H1 (cell line): Measurements from ENCODE around the gene CRABP2. TPM values are rescaled to one million over a fixed set of nuclear protein-coding genes. Genes with fewer than 3 reads are reported as not detected.

Experiments
- EP300 ChIP-seq, 2 experiments: IDR thresholded peaks; 1 replicate in 1 of 2; 2 replicates in 1 of 2; pipeline ENCODE4 v1.6.1; 2011 to 2012; ENCODE audit warnings: low read depth in 2 of 2, low read length in 2 of 2, mild to moderate bottlenecking in 2 of 2, borderline replicate concordance in 1 of 2, inconsistent platforms in 1 of 2, moderate library complexity in 1 of 2
- HDAC2 ChIP-seq, 2 experiments: fragments of 300-600 bp in 1 of 2; sonication (generic) in 1 of 2; IDR thresholded peaks; 2 replicates each; pipeline ENCODE4 v1.6.1; 2011 to 2012; ENCODE audit warnings: low read depth in 2 of 2, low read length in 2 of 2, mild to moderate bottlenecking in 2 of 2, moderate library complexity in 2 of 2, borderline replicate concordance in 1 of 2, inconsistent platforms in 1 of 2
- SP1 ChIP-seq: IDR thresholded peaks from 2 replicates; pipeline ENCODE4 v1.6.1; 2011; ENCODE audit warnings: low read depth, low read length
- polyA plus RNA-seq, 7 experiments: library from polyadenylated mRNA; depleted of rRNA in 3 of 7; stranded (reverse) in 5 of 7; unstranded in 2 of 7; fragments of >200 nt in 5 of 7; fragments of 200-250 nt in 2 of 7; gene quantifications; 1 replicate in 5 of 7; 2 replicates in 1 of 7; 4 replicates in 1 of 7; pipeline versions ENCODE4 v1.2.1 to v1.2.3, GENCODE V29; 2011 to 2013; ENCODE audit warnings: missing spikeins in 2 of 7, mixed read lengths in 2 of 7
- total RNA-seq: library from RNA; stranded (reverse); fragmentation: NEBNext Ultra II Directional; extraction: Animal tissue kit (Norgen Biotek cat#: 25700); gene quantifications from 2 replicates; pipeline ENCODE4 v1.2.1, GENCODE V29; 2021

The CRABP2 gene
- total and polyA plus RNA-seq, 2 of the 8 experiments (the other 6 are each of a cell fraction or from before 2014, with no cell fraction given): 69.2 to 119 TPM

DNA sequence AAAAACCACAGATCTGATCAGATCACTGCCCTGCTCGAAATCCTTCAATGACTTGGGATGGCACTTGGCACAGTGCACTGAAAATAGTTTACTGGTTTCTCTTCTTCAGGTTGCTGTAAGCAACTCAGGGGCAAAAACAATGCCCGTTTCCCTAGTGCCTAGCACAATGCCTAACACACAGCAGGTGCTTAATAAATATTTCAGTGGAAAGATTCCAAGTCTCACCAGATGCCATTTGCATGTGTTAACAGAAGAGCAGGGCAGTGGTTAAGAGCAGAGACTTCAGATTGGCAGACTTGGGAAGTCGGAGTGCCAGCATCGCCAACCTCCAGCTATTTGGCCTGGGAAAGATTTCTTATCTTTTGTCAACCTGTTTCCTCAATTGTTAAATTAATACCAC is 12.0 kb upstream of the CRABP2 start (continued):
- TF ChIP-seq SP1 (no peak), HDAC2 (IDR thresholded peaks at IDR 0.05; ENCODE audit: borderline replicate concordance in 1 of 2, low read depth in 2 of 2, low read length in 2 of 2) (no peak), EP300 (IDR thresholded peaks at IDR 0.05; ENCODE audit: borderline replicate concordance in 1 of 2, low read depth in 2 of 2, low read length in 2 of 2) (no peak)
- TF ChIP-seq, all 59 proteins: peak for 0
